WERI-Rb-1 (cell line): ENCODE results near the gene PLXNA2.

ENCODE experiments used
- DNase-seq: peaks from one replicate; pipeline ENCODE4 v3.0.0-alpha.2; 2020
- H3K27ac ChIP-seq: fragments of 250-450 bp; sonication (Bioruptor Pico); 2 replicates; pipeline ENCODE4 v1.5.1; 2020; ENCODE audit warnings: mild to moderate bottlenecking, moderate library complexity
- H3K27me3 ChIP-seq: fragments of 250-450 bp; sonication (Bioruptor Pico); 2 replicates; pipeline ENCODE4 v1.5.1; 2021; ENCODE audit warnings: mild to moderate bottlenecking, low read depth, moderate library complexity; ENCODE audit not compliant: insufficient read depth, severe bottlenecking
- H3K36me3 ChIP-seq: fragments of 250-450 bp; sonication (Bioruptor Pico); 2 replicates; pipeline ENCODE4 v1.5.1; 2020; ENCODE audit warnings: mild to moderate bottlenecking, moderate library complexity
- H3K4me3 ChIP-seq: 2 replicates; pipeline ENCODE4 v1.5.1; 2011; ENCODE audit warnings: low read depth, mild to moderate bottlenecking, control low read depth, low read length
- H3K9me3 ChIP-seq: fragments of 250-450 bp; sonication (Bioruptor Pico); 2 replicates; pipeline ENCODE4 v1.5.1; 2021; ENCODE audit warnings: mild to moderate bottlenecking, moderate library complexity; ENCODE audit not compliant: severe bottlenecking
- TF ChIP-seq, protein P1 (sequence below): IDR thresholded peaks from 2 replicates; pipeline ENCODE4 v1.5.1; 2011; ENCODE audit warnings: low read depth, mild to moderate bottlenecking, control low read depth, inconsistent platforms, low read length

The PLXNA2 gene

DNA sequence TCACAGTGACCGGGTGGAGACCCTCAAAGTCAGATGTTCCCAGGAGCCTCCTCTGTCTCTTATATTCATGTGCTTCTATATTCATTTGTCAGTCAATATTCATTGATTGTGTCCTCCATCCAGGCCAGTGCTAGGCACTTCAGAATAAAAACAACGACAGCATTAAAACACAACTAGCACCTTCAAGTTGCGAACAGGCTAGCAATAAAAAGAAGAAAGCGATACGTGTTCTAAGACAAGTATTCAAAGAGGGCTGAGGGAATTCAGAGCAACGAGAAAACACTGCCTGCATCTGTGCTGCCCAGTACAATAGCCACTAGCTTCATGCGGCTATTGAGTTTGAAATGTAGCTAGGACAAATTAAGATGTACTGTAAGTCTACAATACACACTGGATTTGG, 138.0 kb downstream of the PLXNA2 start:
- Histone ChIP-seq H3K36me3 (peaks cover 5% of the 10 kb centered on the region), H3K27me3 (no peaks in the 10 kb centered on the region), H3K4me3 (no peak overlapping the region), H3K27ac (no peak overlapping the region), H3K9me3 (no peaks in the 10 kb centered on the region)
- TF ChIP-seq, protein P1, sequence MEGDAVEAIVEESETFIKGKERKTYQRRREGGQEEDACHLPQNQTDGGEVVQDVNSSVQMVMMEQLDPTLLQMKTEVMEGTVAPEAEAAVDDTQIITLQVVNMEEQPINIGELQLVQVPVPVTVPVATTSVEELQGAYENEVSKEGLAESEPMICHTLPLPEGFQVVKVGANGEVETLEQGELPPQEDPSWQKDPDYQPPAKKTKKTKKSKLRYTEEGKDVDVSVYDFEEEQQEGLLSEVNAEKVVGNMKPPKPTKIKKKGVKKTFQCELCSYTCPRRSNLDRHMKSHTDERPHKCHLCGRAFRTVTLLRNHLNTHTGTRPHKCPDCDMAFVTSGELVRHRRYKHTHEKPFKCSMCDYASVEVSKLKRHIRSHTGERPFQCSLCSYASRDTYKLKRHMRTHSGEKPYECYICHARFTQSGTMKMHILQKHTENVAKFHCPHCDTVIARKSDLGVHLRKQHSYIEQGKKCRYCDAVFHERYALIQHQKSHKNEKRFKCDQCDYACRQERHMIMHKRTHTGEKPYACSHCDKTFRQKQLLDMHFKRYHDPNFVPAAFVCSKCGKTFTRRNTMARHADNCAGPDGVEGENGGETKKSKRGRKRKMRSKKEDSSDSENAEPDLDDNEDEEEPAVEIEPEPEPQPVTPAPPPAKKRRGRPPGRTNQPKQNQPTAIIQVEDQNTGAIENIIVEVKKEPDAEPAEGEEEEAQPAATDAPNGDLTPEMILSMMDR, result no peak
- DNase-seq, result no peak

DNA sequence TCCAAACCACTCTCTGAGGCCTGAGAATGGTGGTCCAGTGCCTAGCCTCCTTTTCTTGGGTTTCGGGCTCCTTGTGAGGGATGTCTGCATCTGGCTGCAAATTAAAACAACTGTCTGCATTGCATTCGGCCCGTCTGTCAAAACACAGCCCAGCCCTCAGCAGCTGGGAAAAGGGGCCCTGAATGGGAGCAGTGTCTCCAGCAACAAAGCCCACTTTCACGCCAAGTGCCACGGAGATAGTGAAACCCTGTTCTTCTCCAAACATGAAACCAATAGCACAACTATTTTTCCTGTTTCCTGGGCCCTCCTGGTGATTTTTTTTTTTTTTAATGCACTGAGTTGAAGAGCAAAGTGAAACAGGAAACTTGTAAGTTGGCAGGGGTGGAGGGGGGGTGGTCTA, 138.4 kb downstream of the PLXNA2 start:
- Histone ChIP-seq H3K4me3 (no peak overlapping the region), H3K9me3 (no peaks in the 10 kb centered on the region), H3K36me3 (peaks cover 5% of the 10 kb centered on the region), H3K27ac (no peak overlapping the region), H3K27me3 (no peaks in the 10 kb centered on the region)
- TF ChIP-seq, protein P1, result no peak
- no peak for DNase-seq

DNA sequence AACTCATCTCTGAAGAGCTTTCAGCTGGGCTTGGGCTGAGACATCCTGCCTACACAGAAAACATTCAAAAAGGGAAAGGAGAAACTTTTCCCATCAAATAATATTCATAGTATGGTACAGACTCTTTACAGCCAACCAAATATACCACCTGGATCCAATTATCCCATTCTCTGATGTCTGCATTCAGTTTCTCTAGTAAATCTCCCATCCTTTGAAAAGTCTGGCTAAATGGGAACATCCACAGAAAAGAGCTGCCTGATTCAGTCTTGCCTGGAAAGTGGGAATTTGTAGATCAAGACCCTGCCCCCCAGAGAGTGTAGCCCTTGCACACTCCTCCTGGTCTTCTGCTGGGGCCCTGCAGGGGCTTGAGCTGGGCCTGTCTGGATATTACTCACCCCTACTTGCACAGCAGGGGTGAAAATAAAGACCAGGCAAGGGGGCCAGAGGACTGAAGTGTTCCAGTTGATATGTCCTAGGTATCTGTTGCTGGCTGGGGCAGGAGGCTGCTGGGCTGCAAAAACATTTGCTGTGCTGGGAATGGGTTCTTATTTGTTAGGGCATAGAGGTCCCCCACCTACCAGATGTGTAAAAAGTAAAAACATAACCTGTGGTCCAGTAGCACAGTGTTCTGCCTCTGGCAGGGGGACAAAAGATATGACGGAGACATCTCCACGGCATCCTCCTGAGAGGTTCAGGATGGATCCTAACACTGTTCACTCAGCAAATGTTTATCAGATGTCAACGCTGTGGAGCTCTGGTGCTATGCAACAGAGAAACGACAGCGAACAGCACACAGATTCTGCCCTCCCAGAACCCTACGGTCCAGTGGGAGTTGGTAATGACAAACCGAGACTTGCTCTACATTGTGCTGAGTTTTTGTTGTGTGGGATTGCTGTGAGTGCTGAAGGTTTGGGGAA, 140.3 kb downstream of the PLXNA2 start:
- H3K9me3 ChIP-seq, result no peaks in the 10 kb centered on the region
- no peaks in the 10 kb centered on the region for H3K27me3 ChIP-seq
- H3K36me3 ChIP-seq, result peaks cover 5% of the 10 kb centered on the region
- H3K4me3 ChIP-seq, result no peak overlapping the region
- peak; percentile 14 for DNase-seq
- TF ChIP-seq, protein P1, result no peak
- no peak overlapping the region for H3K27ac ChIP-seq

DNA sequence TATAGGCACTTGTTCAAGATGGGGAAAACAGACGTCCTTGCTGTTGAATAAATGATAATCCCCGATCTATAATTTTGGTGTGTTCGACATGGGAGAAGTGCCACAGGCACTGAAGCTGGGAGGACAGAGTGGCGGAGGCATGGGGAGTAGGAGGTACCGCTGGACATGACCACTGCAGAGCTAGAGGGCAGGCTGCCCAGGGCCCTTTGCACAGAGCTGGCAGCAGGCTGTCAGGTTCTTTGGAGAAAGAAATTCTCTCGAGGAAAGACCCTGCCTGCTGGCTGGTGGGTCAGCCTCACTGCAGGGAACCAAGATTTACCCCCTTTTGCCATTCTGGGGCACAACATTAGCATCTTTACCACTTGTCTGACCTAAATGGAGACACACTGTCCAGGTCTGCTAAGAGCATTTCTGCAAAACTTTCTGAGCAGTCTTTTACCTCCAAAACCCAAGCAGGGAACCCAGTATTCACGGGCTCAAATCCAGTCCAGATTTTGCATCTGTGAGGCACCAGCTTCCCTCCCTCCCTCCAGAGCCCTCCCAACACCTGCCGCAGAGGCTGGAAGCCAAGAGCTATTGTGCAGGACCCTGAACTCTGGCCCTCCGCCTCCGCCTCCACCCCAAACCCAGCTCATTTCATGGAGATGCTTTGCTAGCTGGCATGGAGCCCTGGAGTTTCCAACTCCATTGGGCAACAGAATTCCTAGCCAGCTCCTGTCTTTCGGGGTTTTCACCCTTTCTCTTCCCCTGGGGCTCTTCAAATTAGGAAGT, 142.3 kb downstream of the PLXNA2 start:
- peaks cover 5% of the 10 kb centered on the region for H3K36me3 ChIP-seq
- no peak overlapping the region for H3K4me3 ChIP-seq
- no peaks in the 10 kb centered on the region for H3K9me3 ChIP-seq
- TF ChIP-seq, protein P1, result no peak
- DNase-seq, result peak; percentile 69
- no peak overlapping the region for H3K27ac ChIP-seq
- no peaks in the 10 kb centered on the region for H3K27me3 ChIP-seq

DNA sequence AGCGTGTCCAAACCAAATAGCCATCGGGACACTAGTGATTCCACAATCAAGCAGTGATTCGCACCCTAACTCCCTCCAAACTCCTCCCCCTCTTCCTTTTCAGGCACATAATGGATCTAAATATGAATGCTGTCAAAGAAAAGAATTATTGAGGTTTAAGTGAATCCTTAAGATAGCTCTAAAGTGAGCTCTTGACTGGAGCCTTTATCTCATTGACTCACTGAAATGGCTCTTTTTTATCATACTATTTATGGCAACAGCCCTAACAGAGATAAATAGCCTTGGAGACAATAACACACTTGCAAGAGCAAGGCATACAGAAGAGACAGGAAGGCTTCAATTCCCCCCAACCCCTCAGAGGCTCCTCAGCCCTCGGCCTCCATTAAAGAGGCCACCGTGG, 143.3 kb downstream of the PLXNA2 start:
- no peak for DNase-seq
- Histone ChIP-seq H3K9me3 (no peaks in the 10 kb centered on the region), H3K4me3 (no peak overlapping the region), H3K27ac (no peak overlapping the region), H3K27me3 (no peaks in the 10 kb centered on the region), H3K36me3 (peaks cover 12% of the 10 kb centered on the region)
- TF ChIP-seq, protein P1, result no peak
